ENCODE results near the gene CTIF.

Gene CTIF

DNA sequence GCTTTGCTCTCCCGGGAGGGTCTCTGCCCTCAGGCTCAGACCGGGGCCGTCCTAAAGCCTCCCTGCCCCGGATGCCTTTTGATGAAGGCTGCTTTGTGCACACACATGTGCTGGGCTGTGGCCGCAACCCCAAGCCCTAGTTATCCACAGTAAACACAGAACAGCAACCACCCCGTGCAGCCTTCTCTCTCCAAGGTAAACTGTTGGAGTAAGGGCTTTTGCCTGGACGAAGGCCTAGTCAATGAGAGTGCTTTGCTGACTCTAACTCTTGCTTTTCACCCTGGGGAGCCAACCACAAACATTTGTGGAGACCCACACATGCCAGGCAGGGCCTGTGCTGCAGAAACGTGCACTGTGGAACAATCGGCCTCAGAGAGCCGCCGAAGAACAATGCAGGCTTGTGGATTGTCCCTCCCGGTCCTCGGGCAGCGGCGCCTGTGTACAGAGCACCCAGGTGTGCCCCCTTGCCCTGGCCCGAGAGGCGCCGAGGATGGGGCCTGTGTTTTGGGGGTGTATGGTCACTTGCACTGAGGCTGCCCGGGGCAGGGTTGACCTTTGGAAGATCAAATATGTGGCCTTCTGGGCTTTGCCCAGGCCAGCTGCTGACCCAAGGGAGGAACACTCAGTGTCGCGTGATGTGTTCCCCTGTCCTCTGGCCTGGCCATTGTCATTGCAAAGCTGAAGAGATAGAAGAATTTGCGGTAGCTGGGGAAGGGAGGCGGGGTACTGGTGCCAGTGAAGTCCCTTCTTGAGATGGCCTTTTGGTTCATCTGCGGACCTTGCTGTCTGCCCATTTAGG, 37.0 kb downstream of the CTIF start:
- DNase-seq: no peak

DNA sequence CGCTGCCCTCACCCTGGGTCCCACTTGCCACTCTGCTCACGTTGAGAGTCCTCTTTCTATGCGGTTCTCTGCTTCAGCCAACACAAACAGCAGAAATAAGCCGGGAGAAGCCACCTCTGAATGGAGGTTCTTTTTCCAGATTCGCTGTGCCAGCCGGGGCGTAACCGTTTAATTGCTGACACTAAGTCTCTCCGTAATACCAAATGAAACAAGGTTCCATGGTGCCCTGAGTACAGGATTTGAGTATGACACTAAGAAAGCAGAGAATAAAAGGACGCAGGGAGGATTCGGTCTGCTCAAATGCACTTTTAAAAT, 37.6 kb downstream of the CTIF start:
- DNase-seq: no peak

DNA sequence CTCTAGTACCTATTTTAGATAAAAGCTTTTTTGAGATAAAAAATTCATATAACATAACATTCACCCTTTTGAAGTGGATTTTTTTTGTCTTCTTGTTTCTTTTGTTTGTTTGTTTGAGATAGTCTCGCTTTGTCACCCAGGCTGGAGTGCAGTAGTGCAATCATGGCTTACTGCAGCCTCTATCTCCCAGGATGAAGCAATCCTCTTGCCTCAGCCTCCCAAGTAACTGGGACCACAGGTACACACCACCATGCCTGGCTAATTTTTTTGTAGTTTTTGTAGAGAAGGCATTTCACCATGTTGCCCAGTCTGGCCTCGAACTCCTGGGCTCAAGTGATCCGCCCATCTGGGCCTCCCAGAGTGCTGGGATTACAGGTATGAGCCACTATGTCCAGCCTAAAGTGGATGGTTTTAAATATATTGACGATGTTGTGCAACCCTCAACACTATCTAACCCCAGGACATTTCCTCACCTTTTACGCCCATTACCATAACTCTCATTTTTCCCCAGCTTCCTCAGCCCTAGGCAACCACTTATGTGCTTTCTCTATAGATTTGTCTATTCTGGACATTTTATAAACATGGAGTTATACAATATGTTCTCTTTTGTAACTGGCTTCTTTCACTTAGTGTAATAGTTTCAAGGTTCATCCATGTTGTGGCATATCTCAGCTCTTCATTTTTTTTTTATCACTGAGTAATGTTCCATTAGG, 38.8 kb downstream of the CTIF start:
- no peak for DNase-seq

DNA sequence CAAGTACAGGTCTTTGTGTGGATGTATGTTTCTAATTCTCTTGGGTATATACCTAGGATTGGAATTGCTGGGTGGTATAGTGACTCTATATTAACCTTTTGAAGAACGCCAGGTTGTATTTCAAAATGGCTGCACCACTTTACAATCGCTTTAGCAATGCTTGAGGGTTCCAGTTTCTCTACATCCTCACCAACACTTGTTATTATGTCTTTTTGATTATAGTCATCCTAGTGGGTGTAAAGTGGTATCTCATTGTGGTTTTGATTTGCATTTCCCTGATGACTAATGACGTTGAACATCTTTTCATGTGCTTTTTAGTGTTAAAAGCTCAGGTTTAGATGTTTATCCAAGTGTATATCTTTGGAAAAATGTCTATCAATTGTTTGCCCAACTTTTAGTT, 39.5 kb downstream of the CTIF start:
- DNase-seq: no peak

DNA sequence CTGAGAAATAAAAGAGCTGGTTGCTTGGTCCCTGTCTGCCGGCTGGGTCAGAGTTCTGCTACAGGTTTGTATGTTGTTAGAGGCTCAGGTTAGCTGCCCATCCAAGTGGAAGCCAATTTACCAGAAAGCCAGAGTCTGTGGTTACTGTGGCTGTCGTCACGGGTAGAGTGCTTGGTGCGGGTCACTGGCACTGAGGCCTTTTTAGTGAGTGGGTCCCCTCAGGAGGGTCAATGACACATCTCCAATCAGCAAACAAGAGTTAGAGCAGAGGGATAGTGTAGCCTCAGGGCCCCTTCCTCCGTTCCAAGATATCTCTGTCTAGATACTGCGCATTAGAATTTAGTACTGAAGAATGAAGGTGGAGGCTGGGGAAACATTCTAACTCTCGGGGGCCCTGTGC, 41.2 kb downstream of the CTIF start:
- DNase-seq: no peak

DNA sequence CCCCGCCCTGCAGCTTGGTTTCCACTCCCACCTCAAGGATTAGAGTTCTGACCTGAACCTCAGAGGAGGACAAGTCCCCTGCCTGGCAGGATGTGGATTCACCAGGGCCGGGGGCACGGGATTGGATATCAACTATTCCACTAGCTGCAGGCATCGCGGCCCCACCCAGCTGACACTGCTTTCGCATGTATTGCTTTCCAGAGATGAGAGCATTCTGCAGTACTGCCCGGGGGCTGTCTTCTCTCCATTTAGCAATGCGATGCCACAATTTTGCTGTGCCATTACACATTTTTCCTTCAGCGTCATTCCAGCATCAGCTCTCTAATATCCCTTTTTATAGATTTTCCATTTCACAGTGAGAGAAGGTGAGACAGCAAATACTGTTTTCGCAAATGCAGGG, 42.0 kb downstream of the CTIF start:
- DNase-seq: no peak

DNA sequence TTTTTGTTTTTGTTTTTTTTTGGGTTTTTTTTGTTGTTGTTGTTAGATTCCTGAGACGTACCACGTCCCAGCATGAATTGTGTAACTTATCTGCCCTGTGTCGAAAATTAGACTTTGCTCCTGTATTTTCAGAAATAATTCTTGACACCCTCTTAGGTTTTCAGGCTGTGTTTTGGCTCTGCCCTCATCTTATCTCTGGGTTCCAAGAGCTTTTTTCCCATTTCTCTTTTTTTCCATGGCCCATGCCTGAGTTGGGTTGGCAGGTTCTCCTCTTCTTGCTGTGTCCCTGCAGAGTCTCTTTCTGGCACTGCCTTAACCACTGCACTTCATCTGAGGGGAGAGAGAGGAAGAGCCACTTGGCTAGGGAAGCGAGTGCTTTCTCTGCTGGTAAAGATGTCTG, 42.4 kb downstream of the CTIF start:
- DNase-seq: no peak

DNA sequence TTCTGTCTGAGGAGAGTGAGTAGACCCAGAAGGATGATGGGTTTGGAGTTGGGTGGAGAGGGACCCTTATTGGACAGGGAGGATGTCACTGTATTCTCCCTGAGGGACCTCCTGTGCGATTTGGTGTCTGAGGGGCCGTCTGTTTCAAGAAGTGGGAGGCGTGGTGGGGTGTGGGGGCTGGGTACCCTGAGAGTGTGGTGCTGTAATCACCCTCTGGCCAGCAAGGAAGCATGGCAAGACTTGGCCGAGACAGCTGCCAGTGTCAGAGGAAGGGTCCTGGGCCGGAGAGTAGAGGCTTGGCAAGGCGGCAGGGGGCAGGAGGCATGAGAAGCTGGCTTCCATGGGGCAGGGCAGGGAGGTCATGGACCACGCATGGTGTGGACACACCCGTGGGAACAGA, 43.1 kb downstream of the CTIF start:
- DNase-seq: no peak

DNA sequence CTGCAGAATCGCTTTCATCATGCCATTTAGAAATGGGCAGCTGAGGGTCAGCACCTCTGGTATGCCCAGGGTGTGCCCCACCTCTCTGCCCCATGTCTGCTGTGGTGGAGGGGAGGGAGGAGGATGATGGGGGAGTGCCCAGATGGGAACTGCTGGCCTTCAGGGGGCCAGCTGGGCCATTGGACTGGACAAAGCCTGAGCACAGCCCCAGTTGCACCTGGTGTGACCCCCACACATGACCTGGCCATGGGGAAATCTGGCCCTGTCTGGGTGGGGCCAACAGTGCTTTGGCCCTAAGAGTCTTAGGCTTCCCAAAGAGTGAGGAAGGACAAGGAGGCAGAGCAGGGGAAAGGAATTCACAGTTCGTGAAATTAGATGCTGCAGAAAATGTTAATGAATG, 44.1 kb downstream of the CTIF start:
- DNase-seq: no peak

DNA sequence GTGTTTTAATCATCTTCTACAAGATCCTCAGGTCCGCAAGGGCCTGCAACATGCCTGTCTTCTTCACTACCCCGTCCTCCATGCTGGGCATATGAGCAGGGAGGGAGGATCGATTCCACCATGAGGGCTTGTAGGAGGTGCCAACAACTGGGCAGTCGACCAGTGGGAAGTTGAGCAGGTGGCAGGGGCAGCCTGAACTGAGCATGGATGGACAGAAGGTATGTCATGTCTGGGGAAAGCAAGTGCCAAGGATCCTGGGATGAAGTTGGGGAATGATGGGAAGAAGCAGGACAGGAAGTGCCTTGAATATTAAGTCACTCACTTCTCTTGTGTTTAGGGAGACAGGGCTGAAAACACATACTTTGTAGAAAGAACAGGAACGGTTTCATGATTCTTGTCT, 44.7 kb downstream of the CTIF start:
- DNase-seq: no peak

DNA sequence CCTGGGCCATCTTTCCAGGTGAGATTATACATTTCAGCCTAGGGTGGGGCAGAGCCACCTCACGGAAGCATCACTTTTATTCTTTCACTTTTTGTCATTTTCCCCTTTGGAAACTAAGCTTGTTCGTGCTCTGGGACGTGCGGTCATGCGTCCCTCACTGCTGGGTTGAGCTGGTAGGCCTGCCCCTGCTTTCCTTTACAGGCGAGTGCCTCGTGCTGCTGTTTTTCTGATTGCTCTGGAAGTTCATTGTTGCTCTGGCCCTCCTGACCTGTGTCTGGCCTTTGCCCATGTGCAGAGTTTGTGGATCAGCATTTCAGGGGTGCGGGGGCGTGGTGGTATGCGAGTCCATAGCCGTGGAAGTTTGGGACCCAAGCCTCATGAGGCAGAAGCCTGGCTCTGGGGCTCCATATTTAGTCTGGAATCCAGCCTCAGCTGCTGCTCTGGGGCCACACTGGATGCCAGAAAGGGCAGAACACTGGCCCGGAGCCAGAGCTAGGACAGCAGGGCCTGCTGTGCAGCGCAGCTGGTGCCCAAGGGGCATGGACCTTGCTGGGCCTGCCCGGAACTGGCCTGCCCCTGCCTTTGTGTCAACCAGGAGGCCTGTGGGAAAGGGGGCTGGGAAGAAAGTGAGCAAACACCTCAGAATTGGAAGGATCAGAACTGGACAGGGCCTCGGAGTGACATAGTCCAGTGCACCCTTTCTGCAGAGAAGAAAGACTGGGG, 51.1 kb downstream of the CTIF start:
- DNase-seq: peak in 1 of 2 experiments; percentile 28

DNA sequence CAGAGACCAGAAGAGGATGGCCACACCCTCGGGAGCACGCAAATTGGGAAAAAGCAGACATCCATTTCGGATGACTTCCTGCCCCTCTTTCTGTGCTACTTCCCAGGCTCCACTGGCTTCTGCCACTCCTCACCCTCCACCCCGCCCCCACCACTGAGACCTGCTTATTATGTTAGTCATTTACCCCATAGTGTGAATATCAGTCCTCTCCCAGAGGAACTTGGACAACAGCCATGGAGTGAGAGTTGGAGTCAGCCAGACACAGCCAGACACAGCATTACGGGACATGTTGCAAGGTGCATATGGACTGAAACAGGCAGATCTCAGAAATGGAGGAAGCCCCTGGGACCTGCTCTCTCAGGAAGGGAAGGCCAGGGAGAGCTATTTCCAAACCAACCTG, 51.8 kb downstream of the CTIF start:
- DNase-seq: peak; percentile 25 to 29

DNA sequence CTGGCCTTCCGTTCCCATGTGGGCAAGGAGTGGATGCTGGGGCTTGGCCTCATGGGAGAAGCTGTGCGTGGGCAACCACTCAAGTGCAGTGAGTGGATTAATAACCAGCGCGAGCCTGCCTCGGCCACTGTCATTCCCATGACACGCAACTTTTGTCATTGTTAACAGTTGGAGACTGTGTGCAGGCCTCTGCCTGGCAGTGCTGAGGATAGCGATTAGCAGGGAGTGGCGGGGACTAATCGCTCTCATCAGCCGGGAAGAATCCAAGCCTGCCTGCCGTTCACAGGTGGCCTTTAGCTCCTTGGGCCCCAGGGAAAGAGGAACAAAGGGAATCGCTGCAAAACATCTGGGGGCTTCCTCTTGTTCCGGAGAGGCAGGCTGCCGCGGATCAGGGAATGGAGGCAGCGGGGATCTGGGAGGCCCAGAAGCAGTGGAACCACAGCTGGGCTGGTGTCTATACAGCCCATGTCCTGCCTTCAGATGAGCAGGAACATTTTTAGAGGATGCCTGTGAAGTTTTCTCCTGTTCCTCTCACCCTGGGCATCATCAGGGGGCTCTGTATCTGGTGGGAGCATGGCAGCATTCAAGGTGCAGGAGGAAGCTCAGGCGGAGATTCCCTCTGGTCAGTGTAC, 53.8 kb downstream of the CTIF start:
- no peak for DNase-seq

DNA sequence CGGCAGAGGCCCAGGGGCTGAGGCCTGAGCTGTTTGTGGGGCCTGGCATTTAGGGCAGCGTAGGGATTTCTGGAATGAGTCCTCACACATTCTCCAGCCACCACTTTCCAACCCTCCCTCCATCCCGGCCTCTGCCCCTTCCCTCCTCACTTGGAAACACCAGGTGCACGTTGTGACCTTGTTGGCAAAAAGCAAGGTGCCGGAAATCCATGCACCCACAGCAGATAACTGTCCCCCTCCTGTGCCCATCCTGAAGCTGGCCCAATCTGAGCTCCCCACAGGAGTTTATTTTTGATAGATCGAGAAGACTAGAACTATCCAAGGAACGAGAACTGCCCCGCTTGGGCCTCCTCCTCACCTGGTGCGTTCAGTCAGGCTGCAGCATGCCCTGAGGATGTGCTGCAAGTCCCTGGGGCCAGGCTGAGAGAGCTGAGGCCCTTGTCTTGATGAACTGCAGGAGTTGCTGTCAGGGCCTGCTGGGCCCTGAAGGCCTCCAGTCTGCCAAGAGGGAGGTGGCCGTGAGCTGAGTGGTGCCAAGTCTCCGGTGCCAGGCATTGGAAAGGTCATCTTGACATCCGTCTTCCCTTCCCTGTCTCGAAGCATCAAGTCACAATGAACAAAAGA, 55.8 kb downstream of the CTIF start:
- no peak for DNase-seq

DNA sequence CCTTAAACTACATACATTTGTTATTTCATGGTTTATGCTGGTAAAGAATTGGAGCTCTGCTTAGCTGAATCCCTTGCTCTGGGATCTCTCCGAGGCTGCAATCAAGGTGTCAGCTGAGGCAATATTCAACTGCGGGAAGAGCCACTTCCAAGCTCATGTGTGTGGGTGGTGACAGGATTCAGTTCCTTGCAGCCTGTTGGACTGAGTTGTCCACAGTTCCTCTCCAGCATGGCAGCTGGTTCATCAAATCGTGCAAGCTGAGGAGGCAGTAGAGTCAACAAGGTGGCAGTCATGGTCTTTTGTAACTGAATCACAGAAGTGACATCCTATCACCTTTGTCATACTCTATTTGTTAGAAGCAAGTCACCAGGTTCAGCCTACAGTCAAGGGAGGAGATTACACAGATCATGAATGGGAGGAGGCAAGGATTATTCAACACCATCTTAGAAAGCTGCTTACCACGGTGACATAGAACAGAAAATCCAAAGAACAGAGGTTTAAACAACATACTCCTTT, 56.9 kb downstream of the CTIF start:
- no peak for DNase-seq

DNA sequence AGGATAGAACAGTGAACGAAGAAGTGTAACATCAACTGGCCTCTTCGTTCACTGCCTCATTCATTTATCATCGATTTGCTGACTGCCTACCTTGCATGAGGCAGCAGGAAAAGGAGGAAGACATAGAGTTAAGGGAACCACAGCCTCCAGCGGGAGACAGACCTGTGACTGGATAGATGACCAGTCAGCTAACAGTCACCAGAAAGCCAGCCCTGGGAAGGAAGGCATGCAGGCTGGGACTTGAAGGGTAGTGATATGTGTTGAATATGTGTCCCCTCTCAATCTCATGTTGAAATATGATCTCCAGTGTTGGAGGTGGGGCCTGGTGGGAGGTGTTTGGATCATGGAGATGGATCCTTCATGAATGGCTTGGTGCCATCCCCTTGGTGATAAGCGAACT, 58.3 kb downstream of the CTIF start:
- no peak for DNase-seq

DNA sequence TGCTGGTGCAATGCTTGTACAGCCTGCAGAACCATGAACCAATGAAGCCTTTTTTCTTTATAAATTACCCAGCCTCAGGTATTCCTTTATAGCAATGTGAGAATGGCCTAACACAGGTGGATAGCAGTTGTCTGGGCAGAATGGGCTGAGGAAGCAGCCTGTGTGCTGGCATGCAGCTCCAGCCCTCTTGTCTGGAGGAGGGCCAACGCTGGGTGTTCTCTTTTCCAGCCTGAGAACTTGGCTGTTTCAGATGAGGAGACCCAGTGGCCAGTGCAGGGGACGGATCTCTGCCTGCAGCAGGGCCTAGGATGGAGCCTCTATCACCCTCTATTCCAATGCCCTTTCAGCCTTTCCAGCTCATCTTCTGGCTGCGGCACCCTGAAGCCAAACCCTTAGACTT, 58.8 kb downstream of the CTIF start:
- no peak for DNase-seq

DNA sequence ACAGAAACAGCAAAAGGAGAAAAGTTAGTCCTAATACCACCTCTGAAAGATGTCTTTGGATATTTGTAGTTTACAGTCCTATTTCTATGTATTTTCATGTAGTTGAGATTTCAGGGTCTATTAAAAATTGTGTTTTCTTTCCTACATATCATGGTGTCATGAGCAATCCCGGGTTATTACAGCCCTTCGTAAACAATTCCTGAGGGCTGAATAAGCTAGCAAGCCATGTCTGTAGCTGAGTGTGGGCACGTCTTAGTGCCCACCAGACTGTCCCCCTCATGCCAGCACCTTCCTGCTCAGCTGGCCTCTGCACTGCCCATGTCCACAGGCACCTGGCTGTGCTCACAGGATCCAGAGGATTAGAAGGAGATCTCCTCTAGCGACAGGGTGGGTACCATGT, 60.6 kb downstream of the CTIF start:
- DNase-seq: no peak

DNA sequence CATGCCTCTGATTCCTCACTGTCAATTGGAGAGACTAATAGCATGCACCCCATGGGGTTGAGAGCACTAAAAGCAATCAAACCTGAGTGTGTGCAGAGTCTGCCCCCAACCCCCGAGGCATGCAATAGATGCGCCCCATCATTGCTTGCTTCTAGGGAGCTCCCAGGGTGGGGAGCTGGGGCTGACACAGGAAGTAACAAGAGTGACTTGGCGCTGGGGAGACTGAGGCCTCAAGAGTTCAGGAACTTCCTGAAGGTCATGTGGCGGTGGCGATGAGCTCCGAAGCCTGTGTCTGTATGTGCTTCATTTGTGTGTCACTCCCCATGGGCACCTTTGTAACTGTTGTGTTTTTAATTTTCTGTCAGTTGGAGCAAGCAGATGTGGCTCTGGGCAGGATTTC, 61.2 kb downstream of the CTIF start:
- DNase-seq: no peak

DNA sequence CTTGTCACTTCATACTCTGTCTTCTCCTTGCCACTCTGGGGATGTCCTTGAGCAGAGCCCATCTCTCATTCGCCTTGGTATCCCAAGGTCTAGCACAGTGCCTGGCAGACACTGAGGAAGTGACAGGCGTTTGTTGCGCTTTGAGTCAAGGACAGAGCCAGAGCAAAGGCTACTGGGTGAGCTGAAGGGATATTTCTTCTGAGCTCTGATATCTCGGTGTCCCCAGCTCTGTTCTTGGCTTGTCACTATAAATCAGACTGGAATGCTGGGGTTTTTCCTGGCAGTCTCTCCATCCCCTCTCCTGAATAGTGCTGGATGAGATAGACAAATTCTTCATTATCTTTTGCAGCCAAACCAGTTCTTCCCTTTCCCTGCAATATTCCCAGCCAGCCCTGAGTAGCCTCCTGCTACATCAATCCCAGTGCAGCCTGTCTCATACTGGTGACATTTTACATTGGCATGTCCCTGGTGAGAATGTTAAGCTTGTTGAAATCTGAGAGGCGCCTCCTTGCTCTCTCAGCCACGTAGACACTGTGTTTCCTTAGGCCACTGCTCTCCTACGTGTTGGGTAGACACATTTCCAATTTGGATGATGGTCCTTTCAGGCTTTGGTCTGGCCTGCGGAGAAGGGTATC, 61.7 kb downstream of the CTIF start:
- no peak for DNase-seq

DNA sequence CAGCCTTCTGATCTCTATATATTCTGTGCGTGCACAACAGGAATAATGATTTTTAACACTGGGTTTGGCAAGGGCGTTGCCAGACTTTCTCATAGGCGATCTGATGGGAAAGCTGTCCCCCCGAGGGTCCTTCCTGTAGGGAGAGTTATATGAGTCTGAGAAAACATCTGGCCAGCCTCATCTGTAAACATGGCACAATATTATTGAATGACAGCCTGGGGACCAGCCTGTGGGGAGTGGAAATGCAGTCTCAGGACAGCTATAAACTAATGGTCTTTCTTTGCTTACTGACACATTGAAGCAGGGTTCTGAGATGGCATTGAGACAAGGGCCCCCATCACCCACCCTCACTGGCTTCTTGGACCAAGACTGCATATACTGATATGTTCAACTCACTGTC, 62.5 kb downstream of the CTIF start:
- DNase-seq: no peak

DNA sequence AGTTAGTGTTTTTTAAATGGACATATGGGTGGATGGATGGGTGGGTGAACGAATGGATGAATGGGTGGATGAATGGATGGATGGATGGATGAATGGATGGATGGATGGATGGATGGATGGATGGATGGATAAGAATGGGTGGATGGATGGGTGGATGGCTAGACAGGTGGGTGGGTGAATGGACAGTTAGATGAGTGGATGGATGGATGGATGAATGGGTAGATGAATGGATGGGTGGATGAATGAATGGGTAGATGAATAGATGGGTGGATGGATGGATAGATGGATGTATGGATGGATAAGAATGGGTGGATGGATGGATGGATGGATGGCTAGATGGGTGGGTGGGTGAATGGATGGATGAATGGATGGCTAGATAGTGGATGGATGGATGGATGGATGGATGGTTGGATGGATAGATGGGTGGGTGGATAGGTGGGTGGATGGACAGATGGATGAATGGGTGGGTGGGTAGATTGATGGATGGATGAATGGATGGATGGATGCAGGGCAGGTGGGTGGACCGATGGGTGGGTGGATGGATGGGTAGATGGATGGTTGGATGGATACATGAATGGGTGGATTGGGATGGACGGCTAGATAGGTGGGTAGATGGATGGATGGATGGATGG, 64.0 kb downstream of the CTIF start:
- DNase-seq: no peak

All from NCI-H2081 (cell line).